Mononuclear cell (primary cell): ENCODE measurements around the gene MEGF11. TPM values are rescaled to one million over a fixed set of nuclear protein-coding genes. Genes with fewer than 3 reads are reported as not detected.
"Not testable (repeated sequence)": the region's sequence is repeated elsewhere in the genome, so short reads cannot be mapped to it uniquely, and the experiment has no call there.

Source experiments
- H3K27me3 ChIP-seq: 2 replicates; pipeline ENCODE4 v1.6.0; 2011; ENCODE audit warnings: low read length, control low read depth; ENCODE audit not compliant: insufficient read depth
- H3K4me1 ChIP-seq: 2 replicates; pipeline ENCODE4 v1.5.1; 2011; ENCODE audit warnings: mild to moderate bottlenecking, low read length, control low read depth; ENCODE audit not compliant: insufficient read depth
- H3K4me3 ChIP-seq: 2 replicates; pipeline ENCODE4 v1.5.1; 2011; ENCODE audit warnings: mild to moderate bottlenecking, low read length, moderate library complexity
- H3K9me3 ChIP-seq: 2 replicates; pipeline ENCODE4 v1.5.1; 2011; ENCODE audit warnings: low read depth, mild to moderate bottlenecking, control low read depth, low read length
- total RNA-seq: library from RNA; depleted of rRNA; stranded (reverse); fragments of >200 nt; gene quantifications from one replicate; pipeline ENCODE4 v1.2.3, GENCODE V29; 2012

MEGF11 gene
- total RNA-seq, 1 donor = not detected

DNA sequence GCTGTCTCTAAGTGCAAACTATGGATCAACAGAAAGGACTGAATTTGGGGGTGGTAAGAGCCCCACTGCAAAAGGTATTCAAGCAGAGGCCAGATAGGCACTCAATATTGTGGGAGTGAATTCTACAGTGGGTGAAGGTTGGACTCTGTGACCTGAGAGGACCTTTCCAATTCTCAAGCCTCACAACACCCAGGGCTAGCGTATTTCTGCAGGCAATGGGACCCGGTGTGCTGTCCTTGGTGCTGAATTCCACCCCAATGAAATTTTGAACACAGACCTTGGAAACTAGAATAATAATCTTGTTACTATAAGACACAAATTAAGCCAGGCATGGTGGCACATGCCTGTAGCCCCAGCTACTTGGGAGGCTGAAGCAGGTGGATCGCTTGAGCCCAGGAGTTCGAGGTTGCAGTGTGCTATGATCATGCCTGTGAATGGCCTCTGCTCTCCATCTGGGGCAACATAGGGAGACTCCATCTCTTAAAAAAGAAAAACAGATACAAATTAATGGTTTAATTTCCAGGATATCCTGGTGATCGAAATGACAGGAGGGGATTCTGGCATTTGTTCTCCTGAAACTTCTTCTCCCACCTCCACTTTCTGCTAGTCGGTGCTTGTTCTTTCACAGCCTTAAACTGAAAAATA lies 248.8 kb downstream of the MEGF11 start:
- no peaks in the 10 kb centered on the region for H3K4me1 ChIP-seq
- no peaks in the 10 kb centered on the region for H3K9me3 ChIP-seq
- H3K27me3 ChIP-seq = no peaks in the 10 kb centered on the region
- H3K4me3 ChIP-seq = no peak overlapping the region

DNA sequence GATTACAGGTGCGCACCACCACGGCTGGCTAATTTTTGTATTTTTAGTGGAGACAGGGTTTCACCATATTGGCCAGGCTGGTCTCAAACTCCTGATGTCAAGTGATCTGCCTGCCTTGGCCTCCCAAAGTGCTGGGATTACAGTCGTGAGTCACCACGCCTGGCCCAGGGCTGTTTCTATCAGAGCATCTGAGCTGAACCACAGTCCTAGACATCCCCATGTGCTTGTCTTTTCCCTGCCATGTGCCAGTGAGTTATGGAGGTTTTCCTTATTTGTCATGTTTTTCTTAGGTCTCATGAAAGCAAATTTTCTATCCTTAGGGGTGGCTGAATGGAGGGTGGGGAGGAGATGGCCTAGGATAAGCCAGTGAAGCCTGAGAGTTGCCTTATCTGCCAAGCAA lies 250.4 kb downstream of the MEGF11 start:
- H3K4me1 ChIP-seq = not testable (repeated sequence)

DNA sequence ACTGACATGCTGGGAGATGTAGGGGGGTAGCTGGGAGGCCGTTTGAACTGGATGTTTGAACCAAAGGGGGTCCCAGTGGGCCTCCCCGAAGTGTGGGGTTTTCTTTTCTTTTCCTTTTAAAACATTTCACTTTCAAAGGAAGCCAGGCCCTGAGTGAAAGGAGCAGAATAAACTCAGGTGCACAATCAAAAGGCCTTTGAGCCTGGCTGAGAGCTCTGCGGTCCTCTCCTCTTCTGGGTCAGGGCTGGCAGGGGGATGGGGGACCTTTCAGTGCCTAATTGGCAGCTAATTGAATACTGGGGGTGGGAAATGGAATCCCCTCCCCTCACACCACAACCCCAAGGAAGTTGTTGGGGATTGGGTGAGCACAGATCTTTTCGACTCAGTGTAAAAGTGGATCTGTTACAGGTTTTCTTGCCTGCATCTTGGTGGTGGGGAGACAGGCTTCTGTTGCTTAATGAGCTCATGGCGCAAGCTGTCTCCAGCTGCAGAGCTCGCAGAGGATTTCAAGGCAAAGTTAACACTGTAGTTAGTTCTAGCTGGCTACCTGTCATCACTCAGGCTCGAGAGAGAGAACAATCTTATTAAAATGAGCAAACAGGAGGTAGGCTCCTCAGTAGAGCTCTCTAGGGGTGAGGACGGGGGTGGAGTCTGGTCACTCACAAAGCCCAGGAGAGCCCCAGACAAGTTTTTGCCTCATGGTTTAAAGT lies 251.7 kb downstream of the MEGF11 start:
- H3K9me3 ChIP-seq = no peaks in the 10 kb centered on the region
- no peak overlapping the region for H3K4me3 ChIP-seq
- no peaks in the 10 kb centered on the region for H3K4me1 ChIP-seq
- H3K27me3 ChIP-seq = no peaks in the 10 kb centered on the region

More for the DNA sequence above, 250.4 kb downstream of the MEGF11 start:
- H3K4me3 ChIP-seq, H3K9me3 ChIP-seq, H3K27me3 ChIP-seq: not testable (repeated sequence)

DNA sequence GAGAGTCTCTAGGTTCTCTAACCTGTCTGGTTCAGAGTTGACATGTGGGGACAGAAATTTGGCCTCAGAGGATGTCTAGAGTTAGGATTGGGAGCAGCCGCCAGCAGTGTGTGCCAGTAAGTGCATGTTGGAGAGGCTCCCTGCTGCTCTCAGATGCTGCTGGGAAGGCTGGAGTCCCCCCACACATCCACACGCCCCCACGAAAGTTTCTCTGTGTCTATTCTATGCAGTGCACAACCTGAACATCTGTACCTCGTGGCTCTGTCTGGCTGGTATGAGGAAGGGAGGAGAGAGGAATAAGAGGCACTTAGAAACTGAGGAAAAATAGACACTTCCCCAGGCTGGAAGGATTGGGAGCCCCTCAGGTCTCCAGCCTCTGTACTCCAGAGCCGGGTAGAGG lies 252.5 kb downstream of the MEGF11 start:
- Histone ChIP-seq H3K4me3 (no peak overlapping the region), H3K9me3 (no peaks in the 10 kb centered on the region), H3K4me1 (no peaks in the 10 kb centered on the region), H3K27me3 (no peaks in the 10 kb centered on the region)

DNA sequence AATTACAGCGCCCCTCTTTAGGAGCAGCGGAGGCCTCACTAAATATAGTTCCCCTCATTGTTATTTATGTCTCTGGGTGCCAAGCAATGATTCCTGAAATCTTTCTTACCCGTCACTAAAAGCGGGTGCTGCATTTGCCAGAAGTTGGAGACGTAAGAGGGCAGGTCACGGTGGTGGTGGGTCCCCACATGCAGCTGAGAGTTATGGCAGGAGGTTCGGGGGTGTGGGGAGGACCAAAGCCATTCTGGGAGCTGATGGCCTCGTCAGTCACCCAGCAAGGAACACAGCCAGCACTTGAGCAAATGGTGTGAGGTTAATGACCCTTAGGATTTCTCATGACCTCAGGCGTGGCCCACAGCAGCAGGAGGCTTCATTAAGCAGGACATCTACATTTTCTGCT lies 255.1 kb downstream of the MEGF11 start:
- Histone ChIP-seq H3K9me3 (no peaks in the 10 kb centered on the region), H3K4me1 (no peaks in the 10 kb centered on the region), H3K27me3 (no peaks in the 10 kb centered on the region), H3K4me3 (no peak overlapping the region)

DNA sequence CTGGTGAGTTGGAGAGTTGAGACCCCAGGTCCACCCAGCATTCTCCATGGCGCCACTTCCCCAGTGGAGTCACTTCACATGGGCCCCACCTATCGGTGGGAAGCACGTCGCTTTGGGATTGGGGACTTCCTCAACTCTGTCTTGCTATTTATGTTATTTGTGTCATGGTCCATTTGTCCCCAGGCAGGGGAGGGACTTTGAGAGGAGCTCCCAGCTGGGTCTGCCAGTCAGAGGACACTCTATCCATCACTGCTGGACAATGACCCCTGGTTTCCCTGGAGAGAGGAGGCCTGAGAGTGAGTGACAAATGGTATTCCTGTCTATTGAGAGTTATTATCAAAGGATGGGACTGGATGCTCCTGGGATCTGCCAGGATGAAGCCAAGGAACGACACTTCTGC lies 256.6 kb downstream of the MEGF11 start:
- H3K4me1 ChIP-seq = no peaks in the 10 kb centered on the region
- H3K27me3 ChIP-seq = no peaks in the 10 kb centered on the region
- no peaks in the 10 kb centered on the region for H3K9me3 ChIP-seq
- no peak overlapping the region for H3K4me3 ChIP-seq

DNA sequence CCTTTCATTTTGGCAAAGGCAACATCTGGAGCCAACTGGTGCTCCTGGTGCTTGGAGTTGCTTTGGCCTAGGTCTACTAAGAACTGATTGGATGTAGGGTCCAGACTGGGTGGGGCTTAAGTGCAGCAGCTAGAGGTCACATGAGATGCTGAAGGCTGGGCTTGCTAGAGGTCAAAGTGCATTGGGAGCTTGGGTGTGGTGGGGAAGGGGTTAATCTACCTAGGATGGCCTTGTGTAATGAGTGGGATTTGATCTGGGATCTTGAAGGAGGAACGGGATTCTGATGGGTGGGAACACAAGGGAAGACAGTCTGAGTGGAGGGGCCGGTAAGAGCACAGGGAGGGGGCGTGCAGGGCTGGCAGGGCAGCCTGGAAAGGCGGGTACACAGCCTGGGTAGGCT lies 258.7 kb downstream of the MEGF11 start:
- no peak overlapping the region for H3K4me3 ChIP-seq
- no peaks in the 10 kb centered on the region for H3K9me3 ChIP-seq
- no peaks in the 10 kb centered on the region for H3K27me3 ChIP-seq
- H3K4me1 ChIP-seq = no peaks in the 10 kb centered on the region

DNA sequence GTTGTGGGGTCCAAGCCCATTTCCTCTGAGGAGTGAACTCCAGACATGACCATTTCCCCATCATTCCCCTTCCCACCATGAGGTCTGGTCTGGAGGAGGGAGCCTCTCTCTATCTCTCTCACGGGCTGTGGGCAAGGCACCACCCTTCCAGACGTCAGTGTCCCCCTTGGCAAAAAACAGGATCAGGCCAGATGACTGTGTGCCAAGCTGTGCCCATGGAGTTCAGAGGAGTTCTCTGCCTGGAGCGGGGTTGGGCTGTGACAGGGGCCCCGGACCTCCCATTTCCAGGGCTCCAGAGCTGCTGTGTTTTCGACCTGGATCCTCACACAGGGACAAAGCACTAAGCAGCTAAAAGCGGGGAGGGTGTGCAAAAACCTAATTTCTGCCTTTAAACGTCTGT lies 259.8 kb downstream of the MEGF11 start:
- no peaks in the 10 kb centered on the region for H3K9me3 ChIP-seq
- H3K27me3 ChIP-seq = no peaks in the 10 kb centered on the region
- H3K4me3 ChIP-seq = no peak overlapping the region
- H3K4me1 ChIP-seq = no peaks in the 10 kb centered on the region

DNA sequence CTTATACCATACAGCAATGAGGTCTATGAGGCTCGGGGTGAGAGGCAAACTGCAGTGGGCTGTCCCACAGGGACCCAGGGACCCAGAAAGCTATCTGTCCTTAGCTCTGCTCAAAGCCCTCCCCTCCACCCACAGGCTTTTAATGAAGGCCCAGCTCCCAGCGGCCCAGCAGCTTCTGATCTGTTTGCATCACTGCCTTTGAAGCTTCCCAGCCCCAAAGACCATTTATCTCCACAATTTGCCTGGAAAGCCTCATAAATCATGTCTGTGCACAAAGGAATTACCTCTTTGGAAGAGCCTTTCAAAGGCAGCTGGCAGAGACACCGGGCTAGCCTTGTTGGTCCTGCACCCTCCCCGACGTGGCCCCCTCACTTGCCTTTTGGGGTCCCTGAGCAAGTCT lies 260.3 kb downstream of the MEGF11 start:
- Histone ChIP-seq H3K4me3 (no peak overlapping the region), H3K27me3 (no peaks in the 10 kb centered on the region), H3K9me3 (no peaks in the 10 kb centered on the region), H3K4me1 (no peaks in the 10 kb centered on the region)

DNA sequence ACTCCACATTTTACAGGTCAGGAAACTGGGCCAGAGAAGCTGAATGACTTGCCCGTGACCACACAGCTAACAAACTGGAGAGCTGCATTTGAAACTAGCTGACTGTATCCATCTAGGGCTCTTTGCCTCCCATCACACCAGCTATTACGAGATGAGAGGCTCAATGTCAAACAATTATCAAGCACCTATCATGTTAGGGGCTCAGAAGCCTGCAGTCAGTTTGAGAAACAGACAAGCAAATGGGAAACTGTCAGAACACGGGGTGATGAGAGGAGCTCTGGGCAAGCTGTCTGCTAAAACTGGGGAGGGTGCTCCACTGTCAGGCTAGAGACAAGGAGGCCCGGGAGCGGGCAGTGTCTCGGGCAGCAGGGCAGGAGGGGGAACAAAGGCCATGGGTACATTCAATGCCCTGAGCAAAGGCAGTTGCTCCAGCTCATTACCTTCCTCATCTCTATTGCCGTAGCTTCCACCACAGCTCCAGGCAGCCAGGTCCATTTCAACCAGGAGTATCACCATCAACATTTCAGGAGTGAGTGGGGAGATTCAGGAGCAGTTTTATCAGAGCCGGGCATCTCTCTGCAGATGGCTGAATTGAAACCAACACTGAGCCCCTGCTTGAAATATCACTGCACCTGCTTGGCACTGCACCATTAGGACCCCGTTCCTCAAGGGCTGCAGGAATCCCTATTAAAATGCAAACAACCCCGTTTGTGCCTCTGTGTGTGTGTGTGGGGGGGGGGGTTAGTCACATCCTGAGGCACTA lies 261.6 kb downstream of the MEGF11 start:
- H3K4me3 ChIP-seq = no peak overlapping the region
- H3K27me3 ChIP-seq = peaks cover 3% of the 10 kb centered on the region
- no peaks in the 10 kb centered on the region for H3K9me3 ChIP-seq
- no peaks in the 10 kb centered on the region for H3K4me1 ChIP-seq

DNA sequence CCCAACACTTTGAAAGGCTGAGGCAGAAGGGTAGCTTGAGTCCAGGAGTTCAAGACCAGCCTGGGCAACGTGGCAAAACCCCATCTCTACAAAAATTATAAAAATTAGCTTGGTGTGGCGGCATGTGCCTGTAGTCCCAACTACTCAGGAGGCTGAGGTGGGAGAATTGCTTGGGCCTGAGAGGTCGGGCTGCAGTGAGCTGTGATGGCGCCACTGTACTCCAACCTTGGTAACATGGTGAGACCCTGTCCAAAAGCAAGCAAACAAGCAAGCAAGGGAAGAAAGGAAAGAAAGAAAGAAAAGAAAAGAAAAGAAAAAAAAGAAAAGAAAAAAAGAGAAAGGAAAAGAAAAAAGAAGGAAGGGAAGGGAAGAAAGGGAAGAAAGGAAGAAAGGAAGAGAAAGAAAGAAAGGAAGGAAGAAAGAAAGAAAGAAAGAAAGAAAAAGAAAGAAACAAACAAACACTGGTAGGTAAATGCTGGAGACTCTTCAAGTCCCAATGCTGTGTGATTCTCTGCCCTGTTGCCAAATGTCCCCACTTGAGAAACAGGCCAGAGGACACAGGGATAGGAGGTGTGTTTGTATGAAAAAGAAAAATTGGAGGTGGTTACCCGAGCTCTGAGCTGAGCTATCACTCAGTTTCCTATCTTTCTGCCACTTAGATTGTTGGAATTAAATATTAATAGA lies 263.1 kb downstream of the MEGF11 start:
- Histone ChIP-seq H3K4me1 (no peaks in the 10 kb centered on the region), H3K4me3 (no peak overlapping the region), H3K9me3 (no peaks in the 10 kb centered on the region), H3K27me3 (peaks cover 3% of the 10 kb centered on the region)

DNA sequence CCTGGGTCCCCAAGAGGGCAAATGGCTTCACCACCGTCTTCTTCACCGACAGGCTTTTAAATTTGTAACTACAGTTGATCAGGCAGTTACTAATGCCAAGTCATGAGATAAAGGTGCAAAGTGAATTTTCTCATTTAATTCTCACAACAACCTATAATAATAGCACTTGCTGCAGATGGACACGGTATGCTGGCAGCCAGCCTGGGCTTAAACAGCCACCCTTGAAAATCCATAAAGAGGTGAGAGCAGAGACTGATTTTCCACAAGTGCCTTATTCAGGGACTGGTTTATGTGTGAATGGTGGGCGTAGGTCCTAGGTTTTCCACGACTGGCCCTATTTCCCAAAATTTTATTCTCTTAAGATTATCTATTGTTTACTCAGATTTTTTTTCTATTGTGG lies 266.4 kb downstream of the MEGF11 start:
- no peaks in the 10 kb centered on the region for H3K4me1 ChIP-seq
- H3K9me3 ChIP-seq = no peaks in the 10 kb centered on the region
- H3K4me3 ChIP-seq = no peak overlapping the region
- peaks cover 23% of the 10 kb centered on the region for H3K27me3 ChIP-seq

DNA sequence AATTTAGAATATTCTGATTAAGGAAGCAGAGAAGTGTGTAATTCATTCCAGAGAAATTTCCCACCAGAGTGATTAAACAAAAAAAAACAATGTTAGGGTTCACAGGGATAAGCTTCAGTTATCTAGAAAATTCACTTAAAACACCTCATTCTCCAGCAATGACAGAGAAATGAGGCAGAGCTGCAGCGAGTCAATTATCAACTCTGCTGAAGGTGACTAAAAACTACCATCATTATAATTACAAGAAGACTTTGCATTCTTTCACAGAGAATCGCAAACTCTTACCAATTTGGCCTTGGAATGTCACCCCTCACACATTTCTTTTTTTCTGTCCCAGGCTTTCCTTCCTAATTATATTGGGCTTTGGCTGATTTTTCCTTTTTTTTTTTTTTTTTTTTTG lies 267.1 kb downstream of the MEGF11 start:
- Histone ChIP-seq H3K27me3 (peaks cover 26% of the 10 kb centered on the region), H3K4me3 (no peak overlapping the region), H3K4me1 (no peaks in the 10 kb centered on the region), H3K9me3 (no peaks in the 10 kb centered on the region)

DNA sequence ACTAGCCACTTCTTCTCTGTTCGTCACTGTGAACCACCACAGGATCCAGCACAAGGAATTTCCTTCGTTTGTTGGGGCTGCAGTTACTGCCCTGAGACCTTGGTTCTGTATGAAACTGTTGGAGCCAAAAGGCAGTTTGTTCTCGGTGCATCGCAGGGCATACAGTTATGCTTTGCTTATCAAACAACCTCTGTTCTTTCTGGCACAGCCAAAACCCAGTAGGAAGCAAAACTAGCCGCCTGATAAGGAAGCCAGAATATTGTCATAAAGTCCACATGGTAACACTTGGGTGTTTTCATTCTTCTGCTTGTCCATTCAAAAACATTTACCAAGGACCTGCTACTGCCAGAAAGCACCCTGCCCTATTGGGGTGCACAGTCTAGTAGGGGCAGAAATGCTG lies 268.2 kb downstream of the MEGF11 start:
- H3K9me3 ChIP-seq = no peaks in the 10 kb centered on the region
- no peaks in the 10 kb centered on the region for H3K4me1 ChIP-seq
- no peak overlapping the region for H3K4me3 ChIP-seq
- peaks cover 27% of the 10 kb centered on the region for H3K27me3 ChIP-seq

DNA sequence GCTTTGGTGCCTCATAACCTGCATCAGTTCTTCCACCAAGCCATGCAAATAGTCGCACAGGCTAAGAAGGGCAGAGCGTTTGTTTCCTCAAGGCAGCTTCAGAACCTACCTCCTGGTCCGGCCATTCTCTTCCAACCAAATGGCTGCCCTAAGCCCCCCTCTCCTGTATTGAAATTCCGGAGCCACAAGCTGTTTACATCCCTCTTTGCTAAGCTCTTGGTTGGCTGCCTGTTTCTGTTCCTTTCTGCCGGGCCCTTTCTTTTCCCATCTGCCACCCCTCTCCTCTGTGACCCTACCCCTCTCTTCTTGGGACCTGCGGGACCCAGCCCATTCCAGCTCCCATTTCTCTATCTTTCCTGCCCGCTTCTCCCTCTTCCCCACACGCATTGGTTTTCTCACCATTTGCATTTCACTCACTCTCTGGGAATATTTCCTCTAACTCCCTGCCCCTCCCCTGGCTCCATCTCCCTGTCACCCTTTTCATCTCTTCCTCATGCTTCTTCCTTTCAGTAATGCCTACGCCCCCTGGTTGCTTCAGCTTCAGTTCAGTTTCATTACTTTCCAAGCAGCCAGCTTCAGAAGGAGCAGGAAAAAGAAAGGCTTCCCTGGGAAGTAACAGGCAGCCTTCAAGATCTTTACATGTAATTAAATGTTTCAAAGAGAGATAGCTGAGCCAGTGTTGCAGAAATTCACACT lies 270.8 kb downstream of the MEGF11 start:
- Histone ChIP-seq H3K4me1 (no peaks in the 10 kb centered on the region), H3K4me3 (no peak overlapping the region), H3K9me3 (no peaks in the 10 kb centered on the region), H3K27me3 (peaks cover 27% of the 10 kb centered on the region)
